ENCODE results near the gene CDKN2B.

GRCh38 chr9:22055090-22055489, 46.0 kb upstream of the CDKN2B start:
- no peak for TF ChIP-seq POLR2A (IDR thresholded peaks at IDR 0.05; ENCODE audit: extremely low read depth, insufficient read length)
- TF ChIP-seq CTCF (IDR thresholded peaks at IDR 0.05; ENCODE audit: low read depth, low read length) = no peak
- no peak for TF ChIP-seq MYC (IDR thresholded peaks at IDR 0.05; ENCODE audit: low read depth, low read length)
